HepG2 (cell line): ENCODE data around the gene AMN. TPM values are rescaled to one million over a fixed set of nuclear protein-coding genes. Genes with fewer than 3 reads are reported as not detected.

Experiments used
- ATAC-seq: fragments of 200-7000 bp; cut with Tn5 transposase; 3 replicates; pipeline ENCODE4 v1.9.1; 2020; ENCODE audit warnings: mild to moderate bottlenecking, moderate library complexity
- BruUV-seq: library from RNA; stranded (reverse); fragments of 400-500 nt; replicated peaks from 2 replicates; lab custom pipeline; 2021; lab: Mats Ljungman, UMichigan
- CTCF ChIA-PET: fragments of 300-600 bp; formaldehyde crosslinking; extraction: SDS; loops from one replicate; lab custom pipeline; 2021; ENCODE audit warnings: low total read pairs, inconsistent platforms, low intra/inter-chr PET ratio; lab: Yijun Ruan, JAX
- POLR2A ChIA-PET: fragments of 350-600 bp; sonication (Branson Sonifier 250); formaldehyde crosslinking; loops from one replicate; lab custom pipeline; 2020; ENCODE audit warnings: antibody characterized with exemption, inconsistent platforms; lab: Yijun Ruan, JAX
- DNase-seq: peaks from one replicate; pipeline ENCODE4 v3.0.0-alpha.2; 2015; ENCODE audit warnings: low spot score
- FAIRE-seq: peaks from 3 replicates; lab custom pipeline; 2011; peaks lifted over from hg19 to GRCh38; lab: Jason Lieb, UNC
- H2AFZ ChIP-seq: one replicate; pipeline ENCODE4 v1.6.1; 2011; ENCODE audit warnings: low read length, inconsistent platforms
- H3K27ac ChIP-seq: fragments of 300-600 bp; 3 replicates; pipeline ENCODE4 v1.8.0; 2011; ENCODE audit warnings: mixed run types, mild to moderate bottlenecking, mixed read lengths, low read length, inconsistent platforms; ENCODE audit not compliant: insufficient read depth; ENCODE audit errors: extremely low read length
- H3K27me3 ChIP-seq, 2 experiments: fragments of 200-600 bp in 1 of 2; 2 replicates in 1 of 2; 3 replicates in 1 of 2; pipeline versions ENCODE4 v1.6.0 to v1.8.0; 2011; ENCODE audit warnings: low read length in 2 of 2, mild to moderate bottlenecking in 2 of 2, moderate library complexity in 2 of 2, inconsistent platforms in 1 of 2; ENCODE audit not compliant: insufficient read depth in 2 of 2, control insufficient read depth in 1 of 2
- H3K36me3 ChIP-seq, 2 experiments: fragments of 200-600 bp in 1 of 2; replicated peaks in 1 of 2; 2 replicates in 1 of 2; 3 replicates in 1 of 2; pipeline versions ENCODE4 v1.5.1 to v1.8.0; 2011; ENCODE audit warnings: low read length in 2 of 2, inconsistent platforms in 1 of 2; ENCODE audit not compliant: insufficient read depth in 2 of 2, control insufficient read depth in 1 of 2
- H3K4me1 ChIP-seq: 2 replicates; pipeline ENCODE4 v1.5.1; 2012; ENCODE audit warnings: low read length, inconsistent platforms; ENCODE audit not compliant: insufficient read depth
- H3K4me2 ChIP-seq: 2 replicates; pipeline ENCODE4 v1.6.0; 2011; ENCODE audit warnings: low read depth, low read length, inconsistent platforms
- H3K4me3 ChIP-seq, 3 experiments: fragments of 200-600 bp in 1 of 3; sonication (generic), shearing (Covaris generic) in 1 of 3; replicated peaks in 1 of 3; 2 replicates each; pipeline ENCODE4 v1.5.1; 2011 to 2016; ENCODE audit warnings: low read length in 3 of 3, inconsistent platforms in 2 of 3, low read depth in 2 of 3, mild to moderate bottlenecking in 2 of 3, control low read depth in 1 of 3, mixed read lengths in 1 of 3; ENCODE audit not compliant: insufficient read depth in 1 of 3
- H3K79me2 ChIP-seq: one replicate; pipeline ENCODE4 v1.6.1; 2011; ENCODE audit warnings: low read length, inconsistent platforms; ENCODE audit not compliant: insufficient read depth
- H3K9ac ChIP-seq: 2 replicates; pipeline ENCODE4 v1.6.0; 2011; ENCODE audit warnings: mild to moderate bottlenecking, low read depth, low read length, inconsistent platforms; ENCODE audit not compliant: insufficient read depth
- H3K9me3 ChIP-seq: 2 replicates; pipeline ENCODE4 v1.5.1; 2012; ENCODE audit warnings: mild to moderate bottlenecking, low read length
- H4K20me1 ChIP-seq: 2 replicates; pipeline ENCODE4 v1.6.0; 2011; ENCODE audit warnings: inconsistent platforms, mild to moderate bottlenecking, low read length, moderate library complexity; ENCODE audit not compliant: insufficient read depth
- AGO2 ChIP-seq: fragments of 200-400 bp; formaldehyde crosslinking; optimal IDR thresholded peaks from 2 replicates; pipeline ENCODE3; 2017; ENCODE audit warnings: mild to moderate bottlenecking, low read depth, low read length, moderate library complexity
- HNF4A ChIP-seq: sonication (generic); formaldehyde crosslinking; IDR thresholded peaks from 2 replicates; pipeline ENCODE4 v1.4.0; 2020; ENCODE audit warnings: missing genetic modification reagents
- MTF2 ChIP-seq: sonication (generic); formaldehyde crosslinking; IDR thresholded peaks from 2 replicates; pipeline ENCODE4 v1.5.0; 2020; ENCODE audit warnings: missing genetic modification reagents, borderline replicate concordance
- PCBP2 ChIP-seq: fragments of 200-400 bp; formaldehyde crosslinking; optimal IDR thresholded peaks from 2 replicates; pipeline ENCODE3; 2018; ENCODE audit warnings: low read length, low read depth; ENCODE audit not compliant: poor library complexity, severe bottlenecking
- TOE1 ChIP-seq: sonication (generic); formaldehyde crosslinking; IDR thresholded peaks from 2 replicates; pipeline ENCODE4 v1.4.0; 2020; ENCODE audit warnings: mild to moderate bottlenecking, missing genetic modification reagents
- ZNF546 ChIP-seq: sonication (generic); formaldehyde crosslinking; conservative IDR thresholded peaks from 2 replicates; pipeline ENCODE4 v1.8.1; 2023; ENCODE audit warnings: mild to moderate bottlenecking, missing genetic modification reagents
- ZNF687 ChIP-seq: sonication (generic); formaldehyde crosslinking; IDR thresholded peaks from 2 replicates; pipeline ENCODE4 v1.5.1; 2020; ENCODE audit warnings: mild to moderate bottlenecking, missing genetic modification reagents, moderate library complexity
- ZNF737 ChIP-seq: sonication (generic); formaldehyde crosslinking; IDR thresholded peaks from 2 replicates; pipeline ENCODE4 v1.5.0; 2020; ENCODE audit warnings: missing genetic modification reagents, mild to moderate bottlenecking, borderline replicate concordance
- ZSCAN20 ChIP-seq: sonication (generic); formaldehyde crosslinking; IDR thresholded peaks from 2 replicates; pipeline ENCODE4 v1.4.0; 2020; ENCODE audit warnings: missing genetic modification reagents, mild to moderate bottlenecking, borderline replicate concordance
- WGBS: methylation state at CpG from one replicate; pipeline ENCODE4 v1.1.6; 2017; ENCODE audit warnings: low lambda C conversion rate; 5-methylcytosine and 5-hydroxymethylcytosine counted together
- in situ Hi-C: cut with HindIII; loops from 2 replicates; pipeline ENCODE4 v1.10.0; 2017; ENCODE audit warnings: low pct_unique_long_range_greater_than_20kb; ENCODE audit not compliant: extremely low pct_ligation_motif_present
- intact Hi-C: fragments of 100-400 bp; cut with micrococcal nuclease; formaldehyde crosslinking; loops from one replicate; pipeline ENCODE4 v1.10.0; 2022; ENCODE audit not compliant: unreplicated experiment
- polyA plus RNA-seq, 8 experiments: library from polyadenylated mRNA; depleted of rRNA in 3 of 8; stranded (reverse) in 7 of 8; unstranded in 1 of 8; fragments of >200 nt; fragmentation: Illumina TruSeq in 4 of 8; extraction: Trizol in 4 of 8; gene quantifications; 2 replicates each; pipeline versions ENCODE4 v1.2.1 to v1.2.3, GENCODE V29; 2011 to 2016; ENCODE audit warnings: low read depth in 4 of 8, missing spikeins in 1 of 8, mixed read lengths in 1 of 8; ENCODE audit not compliant: insufficient read depth in 1 of 8
- total RNA-seq, 5 experiments: library from RNA; depleted of rRNA; stranded (reverse); fragments of >200 nt; fragmentation: Illumina TruSeq; extraction: Trizol; gene quantifications; 2 replicates each; pipeline ENCODE4 v1.2.3, GENCODE V29; 2016; ENCODE audit warnings: low read depth in 1 of 5
- TF ChIP-seq, protein P1 (sequence below): sonication (generic); formaldehyde crosslinking; IDR thresholded peaks from 2 replicates; pipeline ENCODE4 v1.5.1; 2020; ENCODE audit warnings: missing genetic modification reagents, mild to moderate bottlenecking, borderline replicate concordance
- TF ChIP-seq, protein P2 (sequence below): sonication (generic); formaldehyde crosslinking; IDR thresholded peaks from 2 replicates; pipeline ENCODE4 v1.5.0; 2020; ENCODE audit warnings: missing genetic modification reagents

The AMN gene
- total and polyA plus RNA-seq, 2 of the 13 experiments (the other 11 are each of a cell fraction or from before 2014, with no cell fraction given): 9.8 to 33.1 TPM

DNA sequence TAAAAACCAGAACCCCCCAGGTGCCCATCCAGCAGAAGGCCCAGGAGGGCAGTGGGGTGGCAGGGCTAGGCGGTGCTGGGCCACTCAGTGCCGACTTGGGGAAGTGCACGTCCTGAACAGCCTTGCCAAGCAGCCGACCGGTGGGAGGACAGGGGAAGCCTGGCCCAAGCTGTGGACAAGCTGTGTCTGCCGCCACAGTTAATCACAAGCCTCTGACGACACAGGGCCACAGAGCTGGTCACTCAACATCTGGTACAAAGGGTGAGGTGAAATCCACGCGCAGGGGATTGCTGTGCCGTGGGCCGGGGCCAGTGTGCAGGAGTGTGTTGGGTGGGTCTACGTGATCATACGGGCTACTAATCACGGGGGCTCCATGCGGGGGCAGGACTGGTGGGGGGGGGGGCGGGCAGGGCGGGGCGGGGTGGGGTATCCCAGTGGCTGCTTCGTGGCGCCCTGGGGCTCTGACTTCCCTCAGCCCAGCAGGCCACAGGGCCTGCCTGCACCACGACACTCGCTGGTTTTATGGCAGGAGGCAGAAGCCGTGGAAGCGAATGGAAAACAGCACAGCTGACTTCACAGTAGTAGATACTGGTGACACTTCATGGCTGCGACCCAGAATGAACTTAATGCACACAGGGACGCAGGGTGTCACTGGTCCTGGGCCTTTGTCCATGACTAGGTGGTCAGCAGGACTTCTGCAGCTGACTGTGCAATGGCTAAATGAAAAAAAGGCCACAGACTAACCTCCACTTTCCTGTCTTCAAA lies 10.2 kb downstream of the AMN start (continued):
- TF ChIP-seq, protein P1, sequence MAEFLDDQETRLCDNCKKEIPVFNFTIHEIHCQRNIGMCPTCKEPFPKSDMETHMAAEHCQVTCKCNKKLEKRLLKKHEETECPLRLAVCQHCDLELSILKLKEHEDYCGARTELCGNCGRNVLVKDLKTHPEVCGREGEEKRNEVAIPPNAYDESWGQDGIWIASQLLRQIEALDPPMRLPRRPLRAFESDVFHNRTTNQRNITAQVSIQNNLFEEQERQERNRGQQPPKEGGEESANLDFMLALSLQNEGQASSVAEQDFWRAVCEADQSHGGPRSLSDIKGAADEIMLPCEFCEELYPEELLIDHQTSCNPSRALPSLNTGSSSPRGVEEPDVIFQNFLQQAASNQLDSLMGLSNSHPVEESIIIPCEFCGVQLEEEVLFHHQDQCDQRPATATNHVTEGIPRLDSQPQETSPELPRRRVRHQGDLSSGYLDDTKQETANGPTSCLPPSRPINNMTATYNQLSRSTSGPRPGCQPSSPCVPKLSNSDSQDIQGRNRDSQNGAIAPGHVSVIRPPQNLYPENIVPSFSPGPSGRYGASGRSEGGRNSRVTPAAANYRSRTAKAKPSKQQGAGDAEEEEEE (CRISPR knock-in tag): no peak
- TF ChIP-seq AGO2 (peak; percentile 60), HNF4A (CRISPR knock-in tag) (no peak), PCBP2 (no peak)
- TF ChIP-seq, all 625 proteins: peak for 4

DNA sequence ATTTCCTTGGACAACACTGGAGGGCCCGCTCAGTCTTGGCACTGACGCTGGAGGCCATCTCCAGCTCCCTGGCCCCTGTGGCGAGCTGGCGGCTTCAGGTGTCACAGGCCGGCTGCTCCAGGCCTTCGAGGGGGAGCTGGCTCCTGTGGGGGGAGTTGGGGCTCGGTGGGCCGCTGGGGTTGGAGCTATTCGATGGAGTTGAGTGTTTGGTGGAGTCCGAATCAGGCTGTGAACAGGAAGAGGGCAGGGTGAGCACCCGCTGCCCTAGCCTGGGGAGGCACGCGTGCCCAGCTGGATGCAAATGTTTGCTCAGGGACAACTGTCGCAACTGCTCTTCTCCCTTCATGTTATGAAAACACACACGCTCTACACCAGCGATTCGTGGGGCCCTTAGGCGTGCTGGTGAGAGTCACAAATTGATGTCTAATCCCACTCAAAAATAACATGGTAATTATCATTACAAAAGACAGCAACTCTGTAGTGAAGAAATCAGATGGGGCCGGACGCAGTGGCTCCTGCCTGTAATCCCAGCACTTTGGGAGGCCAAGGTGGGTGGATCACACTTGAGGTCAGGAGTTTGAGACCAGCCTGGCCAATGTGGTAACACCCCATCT lies 11.3 kb downstream of the AMN start:
- Histone ChIP-seq H3K36me3 (peaks cover 0 to 3% of the 10 kb centered on the region in 2 experiments; a peak in 2 of 5 replicates), H4K20me1 (no peaks in the 10 kb centered on the region), H3K27ac (no peak overlapping the region), H2AFZ (no peak overlapping the region), H3K9me3 (no peaks in the 10 kb centered on the region), H3K9ac (no peak overlapping the region), H3K4me1 (peaks cover 9% of the 10 kb centered on the region; the same call in 1 of the 2 replicates), H3K27me3 (no peaks in the 10 kb centered on the region), H3K4me3 (no peak overlapping the region), H3K4me2 (no peak overlapping the region), H3K79me2 (no peaks in the 10 kb centered on the region)
- no peak; the same call in 1 of the 3 replicates for ATAC-seq
- peak; percentile 21 for DNase-seq
- POLR2A ChIA-PET: interaction anchor here (1.3 kb wide), 1 partner anchor 11 kb away, joined by 3 read pairs; the partner anchor contains the start of gene AMN
- intact Hi-C loops: no loop called here
- CTCF ChIA-PET: no interaction called here
- 83% methylated on average over 20 of the region's 20 CpGs for WGBS
- no peak for FAIRE-seq
- BruUV-seq: no TSS peak
- in situ Hi-C loops: no loop called here
- TF ChIP-seq, protein P2, sequence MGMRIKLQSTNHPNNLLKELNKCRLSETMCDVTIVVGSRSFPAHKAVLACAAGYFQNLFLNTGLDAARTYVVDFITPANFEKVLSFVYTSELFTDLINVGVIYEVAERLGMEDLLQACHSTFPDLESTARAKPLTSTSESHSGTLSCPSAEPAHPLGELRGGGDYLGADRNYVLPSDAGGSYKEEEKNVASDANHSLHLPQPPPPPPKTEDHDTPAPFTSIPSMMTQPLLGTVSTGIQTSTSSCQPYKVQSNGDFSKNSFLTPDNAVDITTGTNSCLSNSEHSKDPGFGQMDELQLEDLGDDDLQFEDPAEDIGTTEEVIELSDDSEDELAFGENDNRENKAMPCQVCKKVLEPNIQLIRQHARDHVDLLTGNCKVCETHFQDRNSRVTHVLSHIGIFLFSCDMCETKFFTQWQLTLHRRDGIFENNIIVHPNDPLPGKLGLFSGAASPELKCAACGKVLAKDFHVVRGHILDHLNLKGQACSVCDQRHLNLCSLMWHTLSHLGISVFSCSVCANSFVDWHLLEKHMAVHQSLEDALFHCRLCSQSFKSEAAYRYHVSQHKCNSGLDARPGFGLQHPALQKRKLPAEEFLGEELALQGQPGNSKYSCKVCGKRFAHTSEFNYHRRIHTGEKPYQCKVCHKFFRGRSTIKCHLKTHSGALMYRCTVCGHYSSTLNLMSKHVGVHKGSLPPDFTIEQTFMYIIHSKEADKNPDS (CRISPR knock-in tag): no peak
- TF ChIP-seq ZSCAN20 (CRISPR knock-in tag): no peak
- no peak for TF ChIP-seq MTF2
- TF ChIP-seq ZNF737 (CRISPR knock-in tag): no peak
- TF ChIP-seq ZNF687 (CRISPR knock-in tag): 0 out of 2 replicates have a peak, but pooled peaks have one; percentile 18
- TF ChIP-seq ZNF546 (CRISPR knock-in tag): no peak
- TF ChIP-seq TOE1: no peak
